ENCODE results near the gene ITGA1.

GRCh38 chr5:52840277-52841050, 52.7 kb downstream of the ITGA1 start:
- TF ChIP-seq CTCF (IDR thresholded peaks at IDR 0.05; ENCODE audit: low read depth, low read length) (no peak), EZH2phosphoT487 (IDR thresholded peaks at IDR 0.05; ENCODE audit: low read depth) (no peak)
